Choroid plexus epithelial cell (primary cell): ENCODE results near the gene LIN7B.

Experiments used
- DNase-seq: peaks from one replicate; pipeline ENCODE4 v3.0.0-alpha.2; 2010; ENCODE audit warnings: low read depth
- H3K4me3 ChIP-seq: 2 replicates; pipeline ENCODE4 v1.5.1; 2011; ENCODE audit warnings: low read depth, mild to moderate bottlenecking, control low read depth, low read length, moderate library complexity
- TF ChIP-seq, protein P1 (sequence below): conservative IDR thresholded peaks from 2 replicates; pipeline ENCODE4 v1.5.1; 2011; ENCODE audit warnings: low read depth, mild to moderate bottlenecking, control low read depth, inconsistent platforms, low read length, moderate library complexity

LIN7B gene

GRCh38 chr19:49113762-49114629 lies at the start of gene LIN7B:
Gene LIN7B (plus strand): TSS chr19:49114370. CDS start chr19:49114405, 35 bp downstream.
- TF ChIP-seq, protein P1, sequence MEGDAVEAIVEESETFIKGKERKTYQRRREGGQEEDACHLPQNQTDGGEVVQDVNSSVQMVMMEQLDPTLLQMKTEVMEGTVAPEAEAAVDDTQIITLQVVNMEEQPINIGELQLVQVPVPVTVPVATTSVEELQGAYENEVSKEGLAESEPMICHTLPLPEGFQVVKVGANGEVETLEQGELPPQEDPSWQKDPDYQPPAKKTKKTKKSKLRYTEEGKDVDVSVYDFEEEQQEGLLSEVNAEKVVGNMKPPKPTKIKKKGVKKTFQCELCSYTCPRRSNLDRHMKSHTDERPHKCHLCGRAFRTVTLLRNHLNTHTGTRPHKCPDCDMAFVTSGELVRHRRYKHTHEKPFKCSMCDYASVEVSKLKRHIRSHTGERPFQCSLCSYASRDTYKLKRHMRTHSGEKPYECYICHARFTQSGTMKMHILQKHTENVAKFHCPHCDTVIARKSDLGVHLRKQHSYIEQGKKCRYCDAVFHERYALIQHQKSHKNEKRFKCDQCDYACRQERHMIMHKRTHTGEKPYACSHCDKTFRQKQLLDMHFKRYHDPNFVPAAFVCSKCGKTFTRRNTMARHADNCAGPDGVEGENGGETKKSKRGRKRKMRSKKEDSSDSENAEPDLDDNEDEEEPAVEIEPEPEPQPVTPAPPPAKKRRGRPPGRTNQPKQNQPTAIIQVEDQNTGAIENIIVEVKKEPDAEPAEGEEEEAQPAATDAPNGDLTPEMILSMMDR, result peak; percentile 3
- peak within 1 kb of the TSS; percentile 79 for H3K4me3 ChIP-seq
- peak; percentile 54 for DNase-seq

- TF ChIP-seq, protein P1, result no peak
- no peak for DNase-seq
Observed at GRCh38 chr19:49064768-49065611, 49.2 kb upstream of the LIN7B start, which contains the start of gene NTF4. Gene NTF4 (minus strand): TSS chr19:49064818. CDS start chr19:49061997, 2,821 bp downstream.

GRCh38 chr19:49065905-49066512 lies 48.2 kb upstream of the LIN7B start:
- TF ChIP-seq, protein P1, result no peak
- no peak overlapping the region for H3K4me3 ChIP-seq
- no peak for DNase-seq

More at GRCh38 chr19:49064768-49065611, 49.2 kb upstream of the LIN7B start, which contains the start of gene NTF4:
- no peak within 1 kb of the TSS for H3K4me3 ChIP-seq

DNA sequence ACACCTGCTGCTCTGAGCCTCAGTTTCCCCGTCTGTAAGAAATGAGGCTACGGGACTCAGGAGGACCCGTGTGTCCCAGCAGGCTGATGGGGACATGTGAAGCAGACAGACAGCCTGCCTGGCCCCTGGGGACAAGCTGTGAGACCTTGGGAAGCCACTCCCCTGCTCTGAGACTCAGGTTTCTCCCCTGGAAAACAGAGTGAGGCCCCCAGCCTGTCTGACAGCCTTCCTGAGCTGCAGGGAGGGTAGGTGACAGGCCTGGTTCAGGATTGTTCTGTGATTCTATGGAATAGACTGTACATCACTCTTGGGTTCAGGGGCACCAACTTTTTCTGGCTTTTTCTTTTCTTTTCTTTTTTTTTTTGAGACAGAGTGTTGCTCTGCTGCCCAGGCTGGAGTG lies 46.6 kb upstream of the LIN7B start:
- TF ChIP-seq, protein P1, result no peak
- no peak overlapping the region for H3K4me3 ChIP-seq
- no peak for DNase-seq

- H3K4me3 ChIP-seq, result no peak overlapping the region
- TF ChIP-seq, protein P1, result no peak
- DNase-seq, result no peak
Observed at GRCh38 chr19:49069026-49069425, 45.1 kb upstream of the LIN7B start.

DNA sequence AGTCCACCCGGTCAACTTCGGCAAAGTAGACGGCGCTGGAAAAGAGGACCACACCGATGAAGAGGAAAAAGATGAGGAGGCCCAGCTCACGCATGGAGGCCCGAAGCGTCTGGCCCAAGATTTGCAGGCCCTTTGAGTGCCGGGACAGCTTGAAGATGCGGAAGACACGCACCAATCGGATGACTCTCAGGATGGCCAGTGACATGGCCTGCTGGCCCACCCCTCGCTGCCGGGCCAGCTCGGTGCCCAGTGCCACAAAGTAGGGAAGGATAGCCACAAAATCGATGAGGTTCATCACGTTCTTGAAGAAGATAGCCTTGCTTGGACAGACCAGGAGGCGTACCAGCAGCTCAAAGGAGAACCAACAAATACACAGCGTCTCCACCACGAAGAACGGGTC lies 43.8 kb upstream of the LIN7B start:
- DNase-seq, result no peak
- TF ChIP-seq, protein P1, result no peak

More for the DNA sequence above, 43.8 kb upstream of the LIN7B start:
- H3K4me3 ChIP-seq, result no peak overlapping the region
